ENCODE measurements around the gene SHKBP1. TPM values are rescaled to one million over a fixed set of nuclear protein-coding genes. Genes with fewer than 3 reads are reported as not detected.
A peak's percentile ranks its signal among the peaks of the same experiment; 100 is the strongest.

The SHKBP1 gene
- total and polyA plus RNA-seq, 9 of the 15 experiments (the other 6 are each of a cell fraction or from before 2014, with no cell fraction given), result 1.2 to 58.1 (median 22.3) TPM

GRCh38 chr19:40578442-40578908, 1.8 kb downstream of the SHKBP1 start (continued):
- TF ChIP-seq KAT2B (IDR thresholded peaks at IDR 0.05; ENCODE audit: low read depth, low read length), result no peak
- no peak for TF ChIP-seq SMARCC2 (IDR thresholded peaks at IDR 0.05; ENCODE audit: low read depth)
- TF ChIP-seq HMBOX1 (IDR thresholded peaks at IDR 0.05), result no peak
- no peak for TF ChIP-seq ZNF274 (IDR thresholded peaks at IDR 0.05; ENCODE audit: borderline replicate concordance, low read depth, low read length)
- TF ChIP-seq JUN (IDR thresholded peaks at IDR 0.05; ENCODE audit: borderline replicate concordance, low read depth, low read length), result 0 out of 2 replicates have a peak, but pooled peaks have one; percentile 17
- TF ChIP-seq JUN (CRISPR knock-in tag; IDR thresholded peaks at IDR 0.05; ENCODE audit: borderline replicate concordance), result no peak
- TF ChIP-seq ZHX1 (conservative IDR thresholded peaks at IDR 0.05; ENCODE audit: low read length), result no peak
- TF ChIP-seq ILK (tag; IDR thresholded peaks at IDR 0.05; ENCODE audit: borderline replicate concordance, low read depth), result no peak
- no peak for TF ChIP-seq HMG20A (CRISPR knock-in tag; conservative IDR thresholded peaks at IDR 0.05)
- no peak for TF ChIP-seq ZBTB9 (CRISPR knock-in tag; IDR thresholded peaks at IDR 0.05)
- no peak for TF ChIP-seq HES1 (IDR thresholded peaks at IDR 0.05; ENCODE audit: low read depth)
- no peak for TF ChIP-seq GATAD2A (IDR thresholded peaks at IDR 0.05)
- no peak; the same call in 1 of the 2 replicates for TF ChIP-seq RB1 (IDR thresholded peaks at IDR 0.05; ENCODE audit: low read depth)
- no peak for TF ChIP-seq RERE (CRISPR knock-in tag; IDR thresholded peaks at IDR 0.05; ENCODE audit: borderline replicate concordance)
- TF ChIP-seq ZNF24 (IDR thresholded peaks at IDR 0.05), result no peak

All from K562 (cell line).